HG03432 (cell line): ENCODE results near the gene HDAC5.

Experiments used
- ATAC-seq: cut with Tn5 transposase; IDR thresholded peaks from one replicate; pipeline ENCODE4 v1.9.1; 2021; ENCODE audit warnings: mild to moderate bottlenecking, moderate library complexity; ENCODE audit not compliant: unreplicated experiment

The HDAC5 gene

DNA sequence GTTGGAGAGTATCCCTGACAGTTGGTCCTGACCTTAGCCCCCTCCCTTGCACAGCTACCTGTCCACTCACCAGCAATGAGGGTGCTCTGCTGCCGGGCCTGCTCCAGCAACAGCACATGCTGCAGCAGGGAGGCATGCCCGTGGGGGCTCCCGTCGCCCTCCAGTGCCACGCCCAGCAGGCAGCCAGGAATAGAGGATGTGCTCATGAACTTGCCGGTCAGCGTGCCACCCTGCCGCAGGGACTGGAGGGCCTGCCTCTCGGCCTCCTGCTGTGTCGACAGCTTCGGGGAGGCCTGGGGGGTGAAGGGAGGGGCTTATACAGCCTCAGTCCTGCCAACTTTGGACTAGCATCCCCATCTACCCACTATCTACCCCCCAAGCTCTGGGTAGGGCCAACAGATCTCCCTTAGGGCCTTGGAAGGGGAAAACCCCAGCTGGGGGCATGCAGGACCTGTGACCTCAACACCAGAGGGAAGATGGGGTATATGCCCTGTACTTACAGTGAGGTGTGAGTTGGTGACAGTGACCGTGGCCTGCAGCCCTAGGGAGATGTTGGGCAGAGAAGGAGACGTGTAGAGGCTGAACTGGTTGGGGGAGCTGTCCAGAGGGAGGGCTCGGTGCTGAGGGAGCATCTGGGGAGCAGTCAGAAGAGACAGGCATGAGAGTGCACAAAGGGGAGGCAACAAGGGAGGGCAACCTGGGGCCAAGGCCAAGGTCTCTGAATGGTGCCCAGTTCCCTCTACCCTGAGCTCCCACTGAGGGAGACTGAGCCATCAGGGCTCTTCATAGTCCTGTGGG is 32.0 kb downstream of the HDAC5 start:
- ATAC-seq: no peak

DNA sequence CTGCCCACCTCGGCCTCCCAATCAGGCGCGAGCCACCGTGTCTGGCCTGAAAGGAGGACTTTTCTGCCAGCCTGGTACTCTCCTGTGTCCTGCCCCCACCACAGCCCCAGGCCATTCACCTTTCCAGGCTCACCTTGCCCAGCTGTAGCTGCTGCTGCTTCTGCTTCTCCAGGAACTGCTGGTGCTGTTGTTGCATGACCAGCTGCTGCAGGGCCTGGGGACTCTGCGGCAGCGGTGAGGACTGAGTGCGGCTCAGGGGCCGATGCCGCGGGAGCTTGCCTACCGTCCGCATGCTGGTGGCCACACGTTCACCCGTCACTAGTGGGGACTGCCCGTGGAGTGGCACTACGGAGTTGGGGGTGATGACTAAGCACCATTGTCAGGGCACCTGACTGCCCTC is 35.2 kb downstream of the HDAC5 start:
- no peak for ATAC-seq

DNA sequence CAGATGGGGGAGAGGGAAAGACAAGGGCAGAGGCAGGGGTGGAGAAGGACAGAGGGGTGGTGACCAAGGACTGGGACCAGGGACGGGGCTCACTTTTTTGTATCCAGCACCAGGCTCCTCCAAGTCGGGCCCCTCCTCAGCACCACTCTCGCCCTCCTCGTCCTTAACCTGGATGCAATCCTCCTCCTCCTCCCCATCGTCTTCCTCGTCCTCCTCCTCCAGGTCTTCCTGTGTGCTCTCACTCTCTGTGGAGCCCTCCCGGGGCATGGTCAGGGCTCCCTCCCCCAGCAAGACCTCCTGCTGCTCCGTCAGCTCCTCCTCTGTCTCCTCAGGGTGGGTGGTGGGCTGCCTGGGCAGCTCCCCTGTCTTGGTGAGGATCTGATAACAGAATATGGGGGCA is 36.1 kb downstream of the HDAC5 start:
- ATAC-seq: no peak

DNA sequence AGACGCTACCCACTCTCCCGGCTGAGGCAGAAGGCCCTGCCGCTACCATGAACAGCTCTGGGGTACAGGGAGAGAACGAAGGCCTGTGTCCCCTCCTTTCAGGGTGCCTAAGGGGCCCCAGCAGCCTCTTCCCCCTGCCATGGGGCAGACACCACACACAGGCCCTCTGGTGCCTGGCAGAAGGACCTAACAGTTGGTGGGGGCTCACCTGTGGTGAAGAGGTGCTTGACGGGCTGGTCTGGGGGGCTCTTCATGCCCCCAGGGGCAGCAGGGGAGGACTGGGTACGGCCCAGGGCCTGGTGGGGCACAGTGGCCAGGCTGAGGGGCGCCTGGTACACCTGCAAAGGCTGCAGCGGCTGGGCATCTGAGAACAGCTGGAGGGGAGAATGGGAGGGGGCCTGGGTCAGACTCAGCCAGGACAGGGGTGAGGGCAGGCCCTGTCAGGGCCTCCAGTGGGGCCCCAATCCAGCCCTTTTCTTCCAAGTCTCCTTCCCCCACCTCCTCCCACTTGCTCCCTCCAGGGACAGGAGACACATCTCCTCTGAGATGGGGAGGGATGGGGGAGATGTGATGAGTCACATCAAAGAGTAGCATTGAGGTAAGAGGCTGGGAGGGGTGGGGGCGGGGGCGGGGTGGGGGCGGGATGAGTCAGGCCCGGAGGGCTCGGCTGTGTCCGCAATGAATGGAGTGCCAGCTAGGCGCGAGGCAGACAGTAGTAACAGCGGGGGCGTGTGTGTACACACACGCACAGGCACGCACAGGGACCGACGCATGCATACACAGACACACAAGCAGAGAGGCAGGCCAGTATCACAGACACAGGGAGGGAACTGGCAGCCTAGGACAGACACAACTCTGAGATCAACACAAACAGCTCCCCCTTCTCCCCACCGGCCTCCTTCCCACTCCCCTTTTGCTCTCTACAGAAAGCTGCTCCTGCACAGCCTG is 36.8 kb downstream of the HDAC5 start:
- no peak for ATAC-seq

DNA sequence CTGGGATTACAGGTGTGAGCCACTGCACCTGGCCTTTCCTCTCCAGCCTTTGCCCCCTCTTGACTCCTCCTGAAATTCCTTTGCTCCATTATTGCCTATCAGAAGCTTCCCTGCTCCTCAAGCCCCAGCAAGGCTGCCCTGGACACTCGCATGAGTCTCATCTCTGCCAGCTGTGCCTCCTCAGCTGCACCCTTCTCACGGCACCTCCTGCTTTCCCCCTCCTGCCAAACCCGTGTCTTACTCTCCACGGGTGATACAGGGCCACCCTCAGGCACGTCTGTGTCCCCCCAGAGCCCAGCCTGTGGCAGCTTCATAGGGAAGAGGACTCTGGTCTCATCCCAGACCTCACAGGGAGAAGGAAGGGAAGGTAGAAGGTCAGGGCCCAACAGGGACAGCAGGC is 37.5 kb downstream of the HDAC5 start:
- no peak for ATAC-seq

DNA sequence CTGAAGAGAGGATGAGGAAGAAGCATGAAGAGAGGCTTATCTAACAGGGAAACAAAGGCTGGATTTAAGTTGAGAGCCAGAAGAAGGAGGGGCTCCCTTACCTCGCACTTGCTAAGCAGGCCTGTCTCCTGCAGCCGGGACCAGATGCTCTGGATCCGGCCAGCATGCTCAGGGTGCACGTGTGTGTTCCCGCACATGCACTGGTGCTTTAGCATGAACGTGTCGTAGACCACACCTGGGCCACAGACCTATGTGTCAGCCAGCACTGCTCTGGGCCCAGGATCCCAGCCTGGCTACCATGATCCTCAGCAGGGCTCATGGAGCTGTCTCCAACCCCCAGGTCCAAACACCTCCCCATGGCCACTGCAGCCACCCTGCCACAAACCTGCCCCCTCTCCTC is 38.5 kb downstream of the HDAC5 start:
- ATAC-seq: no peak

DNA sequence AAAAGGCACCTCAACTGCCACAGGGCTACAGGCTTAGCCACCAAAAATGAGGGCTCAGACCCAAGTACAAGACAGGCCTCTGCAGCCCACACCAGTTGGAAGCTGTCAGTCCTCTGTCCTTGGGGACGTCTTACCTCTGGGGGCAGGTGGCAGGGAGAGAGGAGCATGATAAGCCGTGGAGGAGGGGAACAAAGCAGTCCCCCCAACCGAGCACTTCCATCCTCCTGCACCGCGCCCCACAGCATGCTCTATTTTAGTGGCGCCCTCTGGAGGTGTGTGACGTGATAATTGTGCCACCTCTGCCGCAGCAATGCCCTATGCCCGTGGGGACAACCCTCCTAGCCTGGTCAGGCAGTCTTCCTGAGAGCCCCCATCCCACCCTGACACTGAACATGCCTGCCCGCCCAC is 39.3 kb downstream of the HDAC5 start:
- no peak for ATAC-seq

DNA sequence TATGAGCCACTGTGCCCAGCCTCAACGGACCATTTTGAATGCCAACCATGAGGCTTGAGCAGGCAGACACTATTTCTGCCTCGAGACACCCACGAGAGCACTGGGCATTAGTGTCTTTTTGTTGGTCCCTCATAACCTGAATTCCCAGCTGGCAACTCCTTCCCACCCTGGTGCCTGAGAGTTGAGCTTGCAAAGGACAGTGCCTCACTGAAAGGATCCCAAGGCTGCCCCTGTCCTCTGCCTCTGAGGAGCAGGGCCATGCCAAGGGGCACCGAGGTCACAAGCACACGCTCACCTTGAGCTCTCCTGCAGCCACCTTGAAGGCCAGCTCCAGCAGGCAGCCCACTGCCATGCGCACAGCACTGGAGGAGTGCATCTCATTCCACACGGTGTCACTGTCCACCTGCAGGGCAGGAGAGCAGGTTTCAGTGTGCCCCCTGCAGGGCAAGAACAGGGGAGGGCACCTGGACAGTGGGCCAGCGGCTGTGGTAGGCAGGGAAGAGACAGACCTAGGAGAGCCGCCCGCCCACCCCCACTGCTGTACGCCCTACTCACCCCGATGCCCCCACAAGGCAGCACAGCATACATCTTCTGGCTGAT is 40.1 kb downstream of the HDAC5 start:
- ATAC-seq: no peak

DNA sequence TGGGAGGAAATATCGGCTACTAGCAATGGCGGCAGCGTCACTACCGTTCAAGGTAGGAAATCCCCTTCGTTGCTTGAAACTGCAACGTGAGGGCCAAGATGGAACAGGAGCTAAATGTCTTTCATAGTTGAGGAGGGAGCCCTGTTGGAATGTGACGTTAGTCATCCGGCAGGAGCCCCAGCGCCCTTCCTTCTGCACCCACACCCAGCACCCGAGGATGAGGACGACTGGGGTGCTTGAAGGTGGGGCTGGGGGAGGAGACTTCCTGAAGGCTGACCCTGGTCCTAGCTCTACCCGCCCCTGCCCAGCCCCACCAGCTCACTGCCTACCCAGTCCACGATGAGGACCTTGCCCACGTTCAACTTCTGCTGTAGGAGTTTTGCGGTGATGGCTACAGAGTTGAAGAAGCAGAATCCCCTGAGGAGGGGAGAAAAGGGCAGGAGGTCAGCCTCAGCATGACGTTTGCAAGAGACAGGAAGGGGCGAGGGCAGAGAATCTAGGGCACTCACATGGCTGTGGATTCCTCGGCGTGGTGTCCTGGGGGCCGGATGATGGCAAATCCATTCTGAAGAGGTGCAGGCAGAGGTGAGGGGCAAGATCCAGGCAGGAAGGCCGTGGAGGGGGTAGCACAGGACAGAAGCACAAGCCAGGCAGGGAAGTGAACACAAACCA is 41.0 kb downstream of the HDAC5 start:
- ATAC-seq: no peak

DNA sequence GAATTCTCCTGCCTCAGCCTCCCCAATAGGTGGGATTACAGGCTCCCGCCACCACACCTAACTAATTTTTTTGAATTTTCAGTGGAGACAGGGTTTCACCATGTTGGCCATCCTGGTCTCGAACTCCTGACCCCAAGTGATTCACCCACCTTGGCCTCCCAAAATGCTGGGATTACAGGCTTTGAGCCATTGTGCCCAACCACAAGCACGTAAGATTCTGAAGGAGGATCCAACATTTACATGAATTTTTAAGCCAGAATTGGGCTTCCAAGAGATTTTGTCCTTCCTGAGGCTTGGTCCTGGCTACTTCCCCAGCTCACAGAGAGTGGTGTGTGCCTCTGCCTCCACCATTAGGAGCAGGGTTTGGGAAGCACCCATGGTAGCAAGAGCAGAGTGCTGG is 41.8 kb downstream of the HDAC5 start:
- no peak for ATAC-seq

DNA sequence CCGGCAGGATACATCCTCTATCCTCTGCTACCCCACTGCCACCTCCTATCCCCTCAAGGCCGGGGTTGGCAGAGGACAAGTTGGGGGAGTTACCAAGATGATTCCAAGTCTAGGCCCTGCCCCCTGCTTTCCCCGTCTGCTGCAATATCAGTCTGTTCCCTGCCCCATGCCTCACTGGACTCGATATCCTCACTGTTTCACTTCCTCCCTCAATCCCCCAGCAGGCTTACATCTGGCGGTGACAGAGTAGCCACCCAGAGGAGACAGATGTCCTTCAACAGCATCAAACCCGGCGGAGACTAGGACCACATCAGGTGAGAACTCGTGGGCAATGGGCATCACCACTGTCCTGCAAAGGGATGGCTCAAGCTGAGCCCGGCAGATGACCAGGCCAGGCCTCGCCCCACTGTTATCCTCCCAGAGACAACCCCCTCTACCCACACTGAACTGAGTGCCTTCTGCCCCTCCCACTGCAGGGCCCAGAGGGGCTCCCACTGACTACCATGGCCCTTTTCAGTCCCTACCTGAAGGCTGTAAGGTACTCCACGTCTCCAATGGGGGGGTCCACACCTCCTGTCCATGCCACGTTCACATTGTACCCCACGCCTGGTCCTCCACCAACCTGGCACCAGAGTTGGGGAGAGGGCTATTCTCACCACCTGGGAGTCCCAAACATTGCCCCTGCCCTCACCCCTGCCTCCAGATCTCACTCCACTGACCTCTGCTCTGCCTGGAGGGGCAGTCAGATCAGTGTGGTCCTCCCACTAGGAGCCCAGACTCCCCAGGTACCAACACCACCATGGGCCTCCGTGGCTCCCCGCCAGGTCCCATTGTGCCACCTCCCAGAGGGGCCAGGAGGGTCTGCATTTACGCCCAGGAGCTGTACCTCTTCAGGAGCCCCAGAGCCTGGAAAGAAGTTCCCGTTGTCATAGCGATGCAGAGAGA is 43.3 kb downstream of the HDAC5 start:
- no peak for ATAC-seq

DNA sequence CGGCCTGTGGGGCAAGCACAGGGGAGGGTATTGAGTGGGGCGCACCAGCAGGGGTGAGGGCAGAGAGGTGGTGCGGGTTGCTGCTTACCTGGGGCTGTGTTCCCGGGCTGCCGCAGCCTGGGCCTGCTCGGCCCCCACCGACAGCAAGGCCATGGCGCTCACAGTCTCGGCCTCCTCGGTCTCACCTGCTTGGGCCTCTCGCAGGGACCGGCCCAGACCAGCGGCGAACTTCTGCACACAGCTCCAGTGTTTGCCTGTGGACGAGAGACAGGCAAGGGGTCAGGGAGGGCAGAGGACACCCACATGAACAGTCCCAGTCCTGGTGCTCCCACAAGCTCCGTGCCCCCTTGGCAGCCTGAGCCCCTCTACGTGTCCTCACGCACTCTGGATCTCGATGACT is 45.0 kb downstream of the HDAC5 start:
- ATAC-seq: no peak

DNA sequence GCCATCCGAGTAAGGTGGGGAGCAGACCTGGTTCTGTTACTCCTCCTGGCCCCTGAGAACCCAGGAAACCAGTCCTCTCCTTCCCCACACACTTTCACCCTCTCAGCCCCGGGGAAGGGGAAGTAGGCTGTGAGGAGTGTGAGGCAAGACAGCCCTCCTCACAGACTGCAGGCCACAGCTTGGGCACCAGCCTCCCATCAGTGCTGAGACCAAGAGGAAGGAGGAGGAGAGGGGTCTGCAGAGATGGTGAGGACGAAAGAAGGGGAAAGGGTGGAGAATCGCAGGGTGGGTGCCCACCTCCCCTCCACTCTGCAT is 45.9 kb downstream of the HDAC5 start:
- ATAC-seq: no peak

DNA sequence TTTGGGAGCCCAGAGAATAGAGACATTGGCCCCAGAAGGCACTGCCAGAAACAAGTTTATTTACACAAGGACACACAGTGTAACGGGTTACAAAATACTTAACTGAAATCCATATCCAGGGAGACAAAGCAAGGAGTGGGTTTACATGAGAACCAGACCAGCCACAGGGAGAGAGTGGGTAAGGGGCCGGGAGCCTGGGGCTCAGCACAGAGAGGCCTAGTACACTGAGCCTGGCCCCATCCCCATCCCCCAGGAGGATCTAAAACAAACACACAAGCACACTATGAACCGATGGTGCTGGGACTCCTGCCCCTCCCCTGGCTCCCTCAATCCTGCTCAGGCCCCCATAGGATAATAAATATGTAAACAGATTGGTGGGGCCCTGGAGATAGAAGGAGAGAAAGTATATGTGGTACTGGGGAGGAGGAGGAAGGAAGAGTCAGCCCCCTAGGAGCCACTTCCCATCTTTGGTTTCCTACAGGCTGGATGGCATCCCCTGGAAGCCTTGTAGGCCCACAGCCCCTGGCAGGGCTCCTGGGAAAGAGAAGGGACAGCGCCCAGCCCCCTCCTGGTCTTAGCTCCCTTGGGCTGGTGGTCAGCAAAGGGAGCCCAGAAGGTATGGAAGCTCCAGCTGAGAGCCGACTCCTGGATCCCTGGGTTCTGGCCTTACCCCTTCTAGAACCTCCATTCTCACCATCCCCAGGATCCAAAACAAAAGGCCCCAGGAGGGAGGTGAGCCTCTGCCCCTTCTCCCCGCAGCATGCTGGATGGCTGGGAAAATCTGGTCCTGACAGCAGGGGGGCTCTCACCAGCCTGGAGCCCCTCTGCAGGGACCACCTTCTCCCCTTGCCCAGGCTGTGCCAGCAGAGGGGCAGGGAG is 46.5 kb downstream of the HDAC5 start:
- no peak for ATAC-seq

DNA sequence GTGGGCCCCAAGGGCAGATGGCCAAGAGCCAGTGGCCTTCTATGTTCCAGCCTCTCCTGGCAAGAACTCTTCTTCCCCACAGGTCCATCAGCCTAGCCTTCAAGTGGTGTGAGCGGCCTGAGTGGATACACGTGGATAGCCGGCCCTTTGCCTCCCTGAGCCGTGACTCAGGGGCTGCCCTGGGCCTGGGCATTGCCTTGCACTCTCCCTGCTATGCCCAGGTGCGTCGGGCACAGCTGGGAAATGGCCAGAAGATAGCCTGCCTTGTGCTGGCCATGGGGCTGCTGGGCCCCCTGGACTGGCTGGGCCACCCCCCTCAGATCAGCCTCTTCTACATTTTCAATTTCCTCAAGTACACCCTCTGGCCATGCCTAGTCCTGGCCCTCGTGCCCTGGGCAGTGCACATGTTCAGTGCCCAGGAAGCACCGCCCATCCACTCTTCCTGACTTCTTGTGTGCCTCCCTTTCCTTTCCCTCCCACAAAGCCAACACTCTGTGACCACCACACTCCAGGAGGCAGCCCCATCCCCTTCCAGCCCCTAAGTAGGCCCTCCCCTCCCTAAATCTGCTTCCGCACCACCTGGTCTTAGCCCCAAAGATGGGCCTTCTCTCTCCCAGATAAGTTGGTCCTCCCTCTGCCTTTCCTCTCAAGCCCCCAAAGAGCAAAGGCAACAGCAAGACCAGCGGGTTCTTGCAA is 47.7 kb downstream of the HDAC5 start:
- ATAC-seq: no peak

DNA sequence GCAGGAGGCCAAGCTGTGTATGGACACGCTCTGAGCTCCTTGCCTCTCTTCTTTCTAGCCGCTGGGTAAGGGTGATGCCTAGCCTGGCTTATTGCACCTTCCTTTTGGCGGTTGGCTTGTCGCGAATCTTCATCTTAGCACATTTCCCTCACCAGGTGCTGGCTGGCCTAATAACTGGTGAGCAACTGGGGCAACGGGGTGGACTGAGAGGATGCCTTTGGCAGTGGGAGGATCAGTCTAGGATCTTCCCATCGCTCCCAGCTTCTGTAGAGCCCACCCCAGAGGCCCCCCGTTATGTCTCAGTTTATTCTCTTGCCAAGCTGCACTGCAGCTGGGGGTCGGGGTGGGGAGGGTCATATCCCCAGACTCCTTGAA is 48.5 kb downstream of the HDAC5 start:
- ATAC-seq: no peak

DNA sequence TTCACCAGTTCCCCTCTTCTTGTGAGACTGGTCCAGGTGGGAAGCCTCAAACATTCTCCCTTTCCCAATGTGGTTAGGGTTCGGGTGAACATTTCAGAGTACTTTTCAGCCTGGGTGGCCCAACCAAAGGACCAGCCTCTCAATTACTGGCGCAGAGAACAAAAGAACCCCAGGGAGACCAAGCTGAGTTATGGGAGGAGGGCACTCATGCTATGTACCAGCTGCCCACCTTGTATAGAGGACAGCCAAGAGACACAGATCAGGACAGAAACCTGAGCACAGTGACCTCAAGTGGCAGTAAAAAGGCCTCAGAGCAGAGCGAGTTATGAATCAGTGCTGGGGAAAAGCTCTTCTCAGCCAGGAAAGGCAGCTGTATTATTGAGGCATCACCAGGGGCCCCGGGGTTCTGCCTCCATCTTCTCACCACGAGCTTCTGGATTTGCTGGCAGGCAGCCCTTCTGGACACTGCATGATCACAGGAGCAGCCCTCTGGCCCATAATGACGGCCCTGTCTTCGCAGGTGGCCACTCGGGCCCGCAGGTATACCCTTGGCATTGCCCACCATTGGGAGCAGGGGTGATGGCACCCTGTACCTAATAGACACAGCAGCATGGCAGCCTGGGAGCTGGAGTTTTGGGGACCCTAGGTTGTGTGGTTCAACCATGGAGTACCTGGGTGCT is 49.1 kb downstream of the HDAC5 start:
- ATAC-seq: no peak

DNA sequence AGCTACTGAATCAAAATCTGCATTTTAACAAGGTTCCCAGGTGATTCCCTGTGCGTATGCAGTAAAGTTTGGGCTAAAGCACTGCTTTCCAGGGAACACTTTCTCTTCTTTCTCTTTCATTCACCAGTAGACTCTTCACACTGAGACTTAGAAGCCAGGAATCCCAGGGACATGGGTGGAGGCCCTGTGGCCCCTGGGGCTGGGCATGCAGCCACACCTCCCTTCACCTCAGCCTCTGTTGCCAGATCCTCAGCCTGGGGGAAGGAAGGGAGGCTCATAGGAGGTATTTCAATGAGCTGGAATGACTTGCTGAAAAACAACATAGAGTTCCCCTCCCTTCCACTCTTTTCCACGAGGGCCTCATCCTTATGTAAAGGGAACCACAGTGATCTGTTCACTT is 51.7 kb downstream of the HDAC5 start:
- no peak for ATAC-seq
